Measurements from ENCODE around the gene IL17C. TPM values are rescaled to one million over a fixed set of nuclear protein-coding genes. Genes with fewer than 3 reads are reported as not detected.
"Not testable (repeated sequence)": the region's sequence is repeated elsewhere in the genome, so short reads cannot be mapped to it uniquely, and the experiment has no call there.

IL17C gene
- total and polyA plus RNA-seq, 4 donors, result 0.14 to 1.8 TPM; not detected in 2

DNA sequence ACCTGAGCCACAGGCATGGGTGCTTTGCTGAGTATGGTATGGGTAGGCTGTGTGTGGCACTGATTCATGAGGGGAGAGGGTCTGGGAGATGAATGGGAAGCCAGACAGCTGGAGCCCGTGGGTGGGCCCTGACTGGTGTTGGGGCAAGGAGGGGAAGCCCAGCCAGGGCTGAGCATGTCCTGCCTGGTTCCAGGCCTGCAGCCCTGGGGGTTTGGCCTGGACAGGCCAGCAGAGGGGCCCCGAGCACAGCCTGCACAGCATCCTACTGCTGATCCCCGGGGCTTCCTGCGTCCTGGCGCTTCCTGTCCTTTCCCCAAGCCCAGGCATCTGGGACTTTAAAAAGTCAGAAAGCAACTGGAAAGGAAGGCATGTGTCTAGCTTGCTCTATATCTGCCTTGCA, 29.1 kb downstream of the IL17C start:
- no peak overlapping the region for H3K9ac ChIP-seq (ENCODE audit: insufficient read depth in 1 of 2, low read length in 2 of 2)
- 80 to 84% methylated on average over 5 of the region's 5 CpGs for WGBS, 2 donors
- peaks cover 0 to 6% (median under 1%) of the 10 kb centered on the region in 5 donors for H3K4me1 ChIP-seq (ENCODE audit: control insufficient read depth in 5 of 5, insufficient read depth in 5 of 5, low read length in 5 of 5)
- no peak overlapping the region for H3K27ac ChIP-seq (ENCODE audit: low read depth in 1 of 2, low read length in 1 of 2)
- H3K27me3 ChIP-seq (ENCODE audit: control insufficient read depth in 3 of 3, insufficient read depth in 3 of 3, low read length in 2 of 3), result no peaks in the 10 kb centered on the region
- DNase-seq (no peak), ATAC-seq (ENCODE audit: insufficient read depth, low FRiP score) (no peak)
- H3K9me3 ChIP-seq (ENCODE audit: control insufficient read depth in 4 of 4, insufficient read depth in 3 of 4, low read length in 3 of 4), result no peaks in the 10 kb centered on the region
- peaks cover 0 to 6% (median 0%) of the 10 kb centered on the region in 4 donors for H3K36me3 ChIP-seq (ENCODE audit: control insufficient read depth in 4 of 4, insufficient read depth in 4 of 4, low read length in 4 of 4)
- TF ChIP-seq, protein P1, sequence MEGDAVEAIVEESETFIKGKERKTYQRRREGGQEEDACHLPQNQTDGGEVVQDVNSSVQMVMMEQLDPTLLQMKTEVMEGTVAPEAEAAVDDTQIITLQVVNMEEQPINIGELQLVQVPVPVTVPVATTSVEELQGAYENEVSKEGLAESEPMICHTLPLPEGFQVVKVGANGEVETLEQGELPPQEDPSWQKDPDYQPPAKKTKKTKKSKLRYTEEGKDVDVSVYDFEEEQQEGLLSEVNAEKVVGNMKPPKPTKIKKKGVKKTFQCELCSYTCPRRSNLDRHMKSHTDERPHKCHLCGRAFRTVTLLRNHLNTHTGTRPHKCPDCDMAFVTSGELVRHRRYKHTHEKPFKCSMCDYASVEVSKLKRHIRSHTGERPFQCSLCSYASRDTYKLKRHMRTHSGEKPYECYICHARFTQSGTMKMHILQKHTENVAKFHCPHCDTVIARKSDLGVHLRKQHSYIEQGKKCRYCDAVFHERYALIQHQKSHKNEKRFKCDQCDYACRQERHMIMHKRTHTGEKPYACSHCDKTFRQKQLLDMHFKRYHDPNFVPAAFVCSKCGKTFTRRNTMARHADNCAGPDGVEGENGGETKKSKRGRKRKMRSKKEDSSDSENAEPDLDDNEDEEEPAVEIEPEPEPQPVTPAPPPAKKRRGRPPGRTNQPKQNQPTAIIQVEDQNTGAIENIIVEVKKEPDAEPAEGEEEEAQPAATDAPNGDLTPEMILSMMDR (IDR thresholded peaks at IDR 0.05; ENCODE audit: control extremely low read depth, extremely low read depth), result no peak
- H3K4me3 ChIP-seq, result no peak overlapping the region

GRCh38 chr16:88669493-88669892, 31.1 kb downstream of the IL17C start:
- H3K9me3 ChIP-seq (ENCODE audit: control insufficient read depth in 4 of 4, insufficient read depth in 3 of 4, low read length in 3 of 4); H3K27ac ChIP-seq (ENCODE audit: low read depth in 1 of 2, low read length in 1 of 2); H3K36me3 ChIP-seq (ENCODE audit: control insufficient read depth in 4 of 4, insufficient read depth in 4 of 4, low read length in 4 of 4); H3K4me3 ChIP-seq; H3K9ac ChIP-seq (ENCODE audit: insufficient read depth in 1 of 2, low read length in 2 of 2); H3K27me3 ChIP-seq (ENCODE audit: control insufficient read depth in 3 of 3, insufficient read depth in 3 of 3, low read length in 2 of 3); DNase-seq; ATAC-seq (ENCODE audit: insufficient read depth, low FRiP score); H3K4me1 ChIP-seq (ENCODE audit: control insufficient read depth in 5 of 5, insufficient read depth in 5 of 5, low read length in 5 of 5): not testable (repeated sequence)
- WGBS, 2 donors, result 92 to 96% methylated on average over 8 of the region's 8 CpGs

DNA sequence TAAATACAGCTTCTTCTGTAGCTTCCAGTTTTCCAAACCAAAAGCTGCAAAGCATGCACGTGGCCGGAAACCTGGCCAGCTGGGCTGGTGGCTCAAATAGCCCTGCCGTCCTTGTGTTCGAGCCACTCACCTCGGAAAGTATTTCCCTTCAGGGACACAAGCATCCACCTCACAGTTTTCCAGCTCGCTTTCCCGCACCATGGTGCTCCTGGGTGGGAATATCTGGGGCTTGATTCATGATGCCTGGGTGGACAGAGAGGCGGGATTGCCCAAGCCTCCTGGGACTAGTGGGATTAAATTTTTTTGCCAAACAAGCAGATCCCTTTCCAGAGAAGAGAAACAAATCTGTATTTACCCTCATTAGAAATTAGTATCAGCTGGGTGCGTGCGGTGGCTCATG, 31.6 kb downstream of the IL17C start:
- Histone ChIP-seq H3K4me1 (ENCODE audit: control insufficient read depth in 5 of 5, insufficient read depth in 5 of 5, low read length in 5 of 5) (peaks cover 0 to under 1% (median 0%) of the 10 kb centered on the region in 5 donors), H3K27ac (ENCODE audit: low read depth in 1 of 2, low read length in 1 of 2) (no peak overlapping the region), H3K9ac (ENCODE audit: insufficient read depth in 1 of 2, low read length in 2 of 2) (no peak overlapping the region), H3K9me3 (ENCODE audit: control insufficient read depth in 4 of 4, insufficient read depth in 3 of 4, low read length in 3 of 4) (no peaks in the 10 kb centered on the region), H3K36me3 (ENCODE audit: control insufficient read depth in 4 of 4, insufficient read depth in 4 of 4, low read length in 4 of 4) (peaks cover 0 to 6% (median 0%) of the 10 kb centered on the region in 4 donors), H3K4me3 (no peak overlapping the region), H3K27me3 (ENCODE audit: control insufficient read depth in 3 of 3, insufficient read depth in 3 of 3, low read length in 2 of 3) (no peaks in the 10 kb centered on the region)
- DNase-seq (no peak), ATAC-seq (ENCODE audit: insufficient read depth, low FRiP score) (no peak)
- TF ChIP-seq, protein P1 (IDR thresholded peaks at IDR 0.05; ENCODE audit: control extremely low read depth, extremely low read depth), result no peak
- 92 to 93% methylated on average over 10 of the region's 10 CpGs for WGBS, 2 donors

- Histone ChIP-seq H3K27me3 (ENCODE audit: control insufficient read depth in 3 of 3, insufficient read depth in 3 of 3, low read length in 2 of 3) (no peaks in the 10 kb centered on the region), H3K36me3 (ENCODE audit: control insufficient read depth in 4 of 4, insufficient read depth in 4 of 4, low read length in 4 of 4) (peaks cover 0 to 6% (median 0%) of the 10 kb centered on the region in 4 donors), H3K9me3 (ENCODE audit: control insufficient read depth in 4 of 4, insufficient read depth in 3 of 4, low read length in 3 of 4) (no peaks in the 10 kb centered on the region), H3K4me1 (ENCODE audit: control insufficient read depth in 5 of 5, insufficient read depth in 5 of 5, low read length in 5 of 5) (peaks cover 0 to under 1% (median 0%) of the 10 kb centered on the region in 5 donors), H3K9ac (ENCODE audit: insufficient read depth in 1 of 2, low read length in 2 of 2) (no peak overlapping the region), H3K4me3 (no peak overlapping the region), H3K27ac (ENCODE audit: low read depth in 1 of 2, low read length in 1 of 2) (no peak overlapping the region)
- no peak for DNase-seq
- TF ChIP-seq, protein P1 (IDR thresholded peaks at IDR 0.05; ENCODE audit: control extremely low read depth, extremely low read depth), result no peak
- WGBS, 2 donors, result 92 to 95% methylated on average over 23 of the region's 23 CpGs
- no peak for ATAC-seq (ENCODE audit: insufficient read depth, low FRiP score)
Observed at GRCh38 chr16:88671806-88672205, 33.4 kb downstream of the IL17C start.

All from lung (tissue), 12 donors.